Activated T-cell treated with anti-CD3 and anti-CD28 coated beads, Interleukin-2, amount 50 U/mL, for 4 hours (primary cell): Measurements from ENCODE around the gene SPTBN5. TPM values are rescaled to one million over a fixed set of nuclear protein-coding genes. Genes with fewer than 3 reads are reported as not detected.
"Not testable (repeated sequence)": the region's sequence is repeated elsewhere in the genome, so short reads cannot be mapped to it uniquely, and the experiment has no call there.

Experiments used
- ATAC-seq, 2 donors: fragments of 200-7000 bp; cut with Tn5 transposase; one replicate each; pipeline ENCODE4 v1.10.0; 2021
- DNase-seq: peaks from one replicate; pipeline ENCODE4 v3.0.0-alpha.2; 2020
- H3K27me3 Mint-ChIP-seq: one replicate; pipeline ENCODE4 v1.8.0; 2021; ENCODE audit warnings: low read depth, mixed read lengths
- H3K36me3 Mint-ChIP-seq: one replicate; pipeline ENCODE4 v1.8.0; 2022; ENCODE audit warnings: mixed read lengths; ENCODE audit not compliant: insufficient read depth
- H3K4me1 Mint-ChIP-seq: one replicate; pipeline ENCODE4 v1.8.0; 2021; ENCODE audit warnings: low read depth, mixed read lengths
- H3K4me3 Mint-ChIP-seq: one replicate; pipeline ENCODE4 v1.8.0; 2021; ENCODE audit warnings: mild to moderate bottlenecking, moderate library complexity, mixed read lengths
- H3K9me3 Mint-ChIP-seq: one replicate; pipeline ENCODE4 v1.8.0; 2021; ENCODE audit warnings: mixed read lengths
- total RNA-seq, 3 donors: library from RNA; stranded (reverse); gene quantifications; one replicate each; pipeline ENCODE4 v1.2.1, GENCODE V29; 2021

Gene SPTBN5
- total RNA-seq, 3 donors from 2014 or later, result 0.16 to 0.69 (median 0.46) TPM

GRCh38 chr15:41836713-41837454, 57.0 kb downstream of the SPTBN5 start:
- H3K27me3 Mint-ChIP-seq, result no peaks in the 10 kb centered on the region
- peaks cover 4% of the 10 kb centered on the region for H3K36me3 Mint-ChIP-seq

DNA sequence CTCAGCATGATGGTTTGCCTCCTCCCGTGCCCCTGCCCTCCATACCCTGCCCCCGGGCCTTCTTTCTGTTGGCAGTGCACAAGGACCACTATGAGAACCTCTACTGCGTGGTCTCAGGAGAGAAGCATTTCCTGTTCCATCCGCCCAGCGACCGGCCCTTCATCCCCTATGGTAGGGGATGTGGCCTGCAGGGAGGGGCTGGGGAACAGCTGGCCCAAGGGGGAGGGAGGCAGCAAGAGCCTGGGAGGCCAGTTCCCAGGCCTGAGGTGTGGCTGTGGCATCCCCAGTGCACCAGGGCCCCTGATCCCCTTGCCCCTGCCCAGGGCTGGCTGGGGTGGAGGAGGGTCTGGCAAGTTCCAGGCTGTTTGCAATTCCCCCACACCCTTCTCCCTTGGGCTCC, 57.8 kb downstream of the SPTBN5 start:
- no peak for ATAC-seq
- Mint-ChIP-seq H3K36me3 (peaks cover 4% of the 10 kb centered on the region), H3K4me3 (no peak overlapping the region), H3K4me1 (peaks cover 28% of the 10 kb centered on the region), H3K27me3 (no peaks in the 10 kb centered on the region), H3K9me3 (no peaks in the 10 kb centered on the region)
- no peak for DNase-seq

More at GRCh38 chr15:41836713-41837454, 57.0 kb downstream of the SPTBN5 start:
- ATAC-seq (no peak), DNase-seq (no peak)
- no peak overlapping the region for H3K4me3 Mint-ChIP-seq
- H3K9me3 Mint-ChIP-seq, result no peaks in the 10 kb centered on the region
- peaks cover 20% of the 10 kb centered on the region for H3K4me1 Mint-ChIP-seq

DNA sequence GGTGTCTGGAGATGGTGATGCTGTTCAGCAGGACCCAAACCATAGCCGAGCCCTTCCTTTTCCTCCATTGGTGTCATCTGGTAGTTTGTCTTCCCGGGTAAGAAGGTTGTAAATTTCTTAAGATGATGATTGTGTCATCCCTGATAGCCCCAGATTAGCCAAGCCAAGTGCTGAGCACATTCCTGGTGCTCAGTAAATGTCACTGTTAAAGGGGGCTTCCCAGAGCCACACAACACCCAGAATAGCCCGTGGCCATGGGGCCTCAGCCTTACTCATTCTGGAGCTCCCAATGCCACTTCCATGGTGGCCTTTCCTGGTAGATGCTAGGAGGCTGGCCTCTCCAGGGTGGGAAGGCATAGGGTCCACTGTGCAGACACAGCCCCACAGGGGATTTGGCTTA, 59.8 kb downstream of the SPTBN5 start:
- DNase-seq (no peak), ATAC-seq (no peak)
- Mint-ChIP-seq H3K36me3 (peaks cover 4% of the 10 kb centered on the region), H3K27me3 (no peaks in the 10 kb centered on the region), H3K9me3 (no peaks in the 10 kb centered on the region), H3K4me1 (peaks cover 38% of the 10 kb centered on the region), H3K4me3 (no peak overlapping the region)

GRCh38 chr15:41832875-41833274, 61.0 kb downstream of the SPTBN5 start:
- H3K4me3 Mint-ChIP-seq, result no peak overlapping the region
- no peaks in the 10 kb centered on the region for H3K27me3 Mint-ChIP-seq
- no peaks in the 10 kb centered on the region for H3K9me3 Mint-ChIP-seq
- peaks cover 44% of the 10 kb centered on the region for H3K4me1 Mint-ChIP-seq
- peaks cover 4% of the 10 kb centered on the region for H3K36me3 Mint-ChIP-seq
- peak; percentile 12 to 23 for ATAC-seq
- no peak for DNase-seq

GRCh38 chr15:41832208-41832607, 61.6 kb downstream of the SPTBN5 start:
- H3K4me1 Mint-ChIP-seq, result peaks cover 46% of the 10 kb centered on the region
- H3K36me3 Mint-ChIP-seq, result peaks cover 4% of the 10 kb centered on the region
- H3K27me3 Mint-ChIP-seq, result no peaks in the 10 kb centered on the region
- no peaks in the 10 kb centered on the region for H3K9me3 Mint-ChIP-seq
- no peak for DNase-seq
- no peak for ATAC-seq
- H3K4me3 Mint-ChIP-seq, result no peak overlapping the region

GRCh38 chr15:41831291-41831690, 62.6 kb downstream of the SPTBN5 start:
- not testable (repeated sequence) for H3K4me3 Mint-ChIP-seq, H3K9me3 Mint-ChIP-seq, ATAC-seq, DNase-seq, H3K36me3 Mint-ChIP-seq, H3K27me3 Mint-ChIP-seq
- peaks cover 50% of the 10 kb centered on the region for H3K4me1 Mint-ChIP-seq

DNA sequence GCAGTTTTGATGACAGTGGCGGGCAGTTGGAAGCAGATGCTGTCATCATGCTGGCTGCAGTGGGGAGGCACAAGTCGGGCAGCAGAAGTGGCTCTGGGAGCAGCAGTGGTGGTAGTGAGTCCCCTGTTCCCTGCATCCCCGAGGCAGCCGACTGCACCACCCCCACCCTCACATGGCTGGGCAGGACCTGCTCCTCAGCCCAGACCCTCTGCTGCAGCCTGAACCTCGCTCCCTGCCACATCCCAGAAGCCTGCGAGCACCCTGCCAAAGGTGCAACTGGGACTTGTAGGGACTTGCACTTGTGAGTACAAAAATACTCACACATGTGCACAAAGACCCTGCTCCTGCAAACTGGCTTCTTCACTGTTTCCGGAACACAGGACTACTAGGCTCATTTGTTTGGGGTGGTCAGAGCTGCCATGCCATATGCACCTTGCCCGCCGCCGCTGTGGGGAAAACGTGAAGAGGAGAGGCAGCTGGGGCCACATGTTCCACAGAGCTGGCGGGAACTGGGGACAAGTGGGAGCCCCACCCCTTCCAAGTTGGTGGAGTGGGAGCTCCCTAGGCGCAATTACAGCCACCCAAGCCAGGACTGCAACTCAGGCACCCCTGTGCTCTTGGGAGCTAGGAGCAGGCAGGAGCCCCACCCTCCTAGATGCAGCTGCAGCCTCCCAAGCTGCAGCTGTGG, 63.8 kb downstream of the SPTBN5 start:
- H3K4me1 Mint-ChIP-seq, result peaks cover 50% of the 10 kb centered on the region

DNA sequence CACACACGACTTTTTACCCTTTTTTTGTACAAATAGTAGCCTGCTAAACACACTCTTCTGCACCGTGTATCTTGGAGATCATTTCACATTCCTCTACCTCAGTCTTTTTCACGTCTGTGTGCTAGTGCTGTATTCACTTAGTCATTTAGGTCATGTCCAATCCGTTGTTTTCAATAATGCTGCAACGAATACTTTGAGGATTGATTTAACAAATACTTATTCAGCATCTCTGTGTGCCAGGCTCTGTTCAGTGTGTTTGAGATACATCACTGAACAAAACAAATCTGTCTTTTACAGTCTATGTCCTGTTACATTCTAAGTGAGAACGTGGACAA, 65.1 kb downstream of the SPTBN5 start:
- no peak for DNase-seq
- H3K9me3 Mint-ChIP-seq, result no peaks in the 10 kb centered on the region
- H3K36me3 Mint-ChIP-seq, result peaks cover 5% of the 10 kb centered on the region
- peak overlapping the region; percentile 91 for H3K4me3 Mint-ChIP-seq
- no peaks in the 10 kb centered on the region for H3K27me3 Mint-ChIP-seq
- peaks cover 48% of the 10 kb centered on the region for H3K4me1 Mint-ChIP-seq
- no peak for ATAC-seq

More for the DNA sequence above, 63.8 kb downstream of the SPTBN5 start:
- Mint-ChIP-seq H3K4me3 (no peak overlapping the region), H3K9me3 (no peaks in the 10 kb centered on the region), H3K27me3 (no peaks in the 10 kb centered on the region), H3K36me3 (peaks cover 4% of the 10 kb centered on the region)
- ATAC-seq, result no peak
- DNase-seq, result no peak

GRCh38 chr15:41827880-41828806, 65.7 kb downstream of the SPTBN5 start, which contains the start of gene JMJD7:
JMJD7 (plus strand) TSS chr15:41828092; CDS start chr15:41828125, 33 bp downstream.
- peaks cover 42% of the 10 kb centered on the region for H3K4me1 Mint-ChIP-seq
- H3K4me3 Mint-ChIP-seq, result peak within 1 kb of the TSS; percentile 91
- peak; percentile 98 for DNase-seq
- peak; percentile 92 to 93 for ATAC-seq
- H3K9me3 Mint-ChIP-seq, result no peaks in the 10 kb centered on the region
- peaks cover 2% of the 10 kb centered on the region for H3K36me3 Mint-ChIP-seq
- H3K27me3 Mint-ChIP-seq, result no peaks in the 10 kb centered on the region

DNA sequence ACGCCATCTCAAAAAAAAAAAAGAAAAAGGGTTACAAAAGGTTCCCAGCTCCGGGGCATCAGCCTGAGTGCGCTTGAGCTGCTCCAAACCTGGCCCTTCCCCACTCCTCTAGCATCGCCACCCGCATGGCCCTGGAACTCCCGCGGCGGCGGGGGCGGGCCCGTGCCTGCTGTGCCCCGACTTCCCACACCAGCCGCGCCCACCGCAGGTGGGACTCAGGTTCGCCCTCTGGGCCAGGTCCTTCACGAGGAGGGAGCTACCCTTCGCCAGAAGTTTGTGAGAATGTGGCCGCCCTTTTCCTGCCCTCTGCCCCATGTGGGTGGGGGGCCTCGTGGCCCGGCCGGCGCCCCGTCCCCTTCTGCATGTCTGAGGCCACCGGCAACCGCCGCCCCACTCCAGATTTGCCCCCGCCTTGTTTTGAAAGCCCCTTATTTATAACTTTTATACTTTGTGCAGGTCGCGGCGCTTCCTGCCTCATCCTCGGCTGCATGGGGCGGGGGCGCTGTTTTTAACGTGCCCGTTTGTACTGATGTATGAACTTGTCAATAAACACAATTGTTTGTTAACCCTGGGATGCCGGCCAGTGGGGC, 66.5 kb downstream of the SPTBN5 start:
- H3K4me3 Mint-ChIP-seq, result peak overlapping the region; percentile 91
- H3K4me1 Mint-ChIP-seq, result peaks cover 35% of the 10 kb centered on the region
- peak; percentile 6 to 10 for ATAC-seq
- H3K27me3 Mint-ChIP-seq, result no peaks in the 10 kb centered on the region
- peak; percentile 13 for DNase-seq
- peaks cover 2% of the 10 kb centered on the region for H3K36me3 Mint-ChIP-seq
- H3K9me3 Mint-ChIP-seq, result no peaks in the 10 kb centered on the region

DNA sequence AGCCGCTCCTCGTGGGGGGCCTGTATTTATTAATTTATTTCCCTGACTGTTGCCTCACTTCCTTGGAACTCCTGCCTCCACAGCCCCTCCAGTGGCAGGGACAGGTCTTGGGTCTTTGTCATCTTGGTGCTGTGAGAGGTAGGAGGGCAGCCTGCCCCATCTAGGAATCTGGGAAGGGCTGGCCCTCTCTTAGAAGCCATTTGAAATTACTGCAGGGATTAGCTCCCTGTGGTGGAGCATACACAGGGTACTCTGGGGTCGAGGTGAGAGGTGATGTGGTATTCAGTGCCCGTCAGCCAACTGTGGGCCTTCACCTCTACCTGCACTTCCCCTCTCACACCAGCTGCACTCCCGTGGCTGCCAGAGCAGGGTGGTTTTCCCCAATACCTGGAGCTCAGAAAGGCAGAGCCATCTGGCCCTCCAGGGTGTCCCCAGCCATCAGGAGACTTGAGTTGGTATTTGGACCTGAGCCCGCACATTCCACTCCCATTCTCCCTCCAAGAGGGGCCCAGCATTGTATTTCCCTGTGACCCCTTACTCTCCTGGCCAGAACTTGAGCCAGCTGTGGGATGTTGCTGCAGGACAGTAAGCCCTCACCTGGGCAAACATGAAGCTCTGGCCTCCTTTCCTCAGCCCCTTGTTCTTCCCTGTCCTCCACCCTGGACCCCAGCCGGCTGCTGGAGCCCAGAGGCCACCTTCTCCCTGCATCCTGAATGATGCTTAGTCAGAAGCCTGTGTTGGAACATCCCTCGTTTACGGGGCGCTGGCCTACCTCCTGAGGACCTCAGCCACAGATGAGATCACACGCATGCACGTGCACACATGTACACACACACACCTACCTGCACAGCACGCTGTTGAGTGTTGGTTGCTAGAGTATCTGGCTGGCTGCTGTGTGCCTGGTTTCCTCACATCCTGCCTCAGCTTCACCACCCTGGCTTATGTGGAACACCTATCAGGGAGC, 68.0 kb downstream of the SPTBN5 start:
- peaks cover 8% of the 10 kb centered on the region for H3K36me3 Mint-ChIP-seq
- H3K9me3 Mint-ChIP-seq, result no peaks in the 10 kb centered on the region
- no peak for ATAC-seq
- no peaks in the 10 kb centered on the region for H3K27me3 Mint-ChIP-seq
- DNase-seq, result no peak
- H3K4me1 Mint-ChIP-seq, result peaks cover 19% of the 10 kb centered on the region
- H3K4me3 Mint-ChIP-seq, result peak overlapping the region; percentile 67

DNA sequence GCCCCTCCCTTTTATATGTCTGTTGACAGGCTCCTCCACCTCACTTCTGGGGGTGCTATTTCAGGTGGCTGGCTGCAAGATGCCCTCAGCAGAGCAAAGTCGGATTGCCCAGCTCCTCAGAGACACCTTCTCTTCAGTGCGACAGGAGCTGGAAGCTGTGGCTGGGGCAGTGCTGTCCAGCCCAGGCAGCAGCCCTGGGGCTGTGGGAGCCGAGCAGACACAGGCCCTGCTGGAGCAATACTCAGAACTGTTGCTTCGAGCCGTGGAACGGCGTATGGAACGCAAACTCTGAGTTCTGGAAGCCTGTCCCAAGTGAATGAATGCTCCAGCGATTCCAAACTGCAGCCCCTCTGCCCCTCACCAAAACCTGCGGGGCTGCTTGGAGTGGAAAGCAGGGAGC, 68.7 kb downstream of the SPTBN5 start:
- ATAC-seq, result no peak
- H3K9me3 Mint-ChIP-seq, result no peaks in the 10 kb centered on the region
- DNase-seq, result no peak
- H3K36me3 Mint-ChIP-seq, result peaks cover 8% of the 10 kb centered on the region
- no peak overlapping the region for H3K4me3 Mint-ChIP-seq
- peaks cover 15% of the 10 kb centered on the region for H3K4me1 Mint-ChIP-seq
- no peaks in the 10 kb centered on the region for H3K27me3 Mint-ChIP-seq

DNA sequence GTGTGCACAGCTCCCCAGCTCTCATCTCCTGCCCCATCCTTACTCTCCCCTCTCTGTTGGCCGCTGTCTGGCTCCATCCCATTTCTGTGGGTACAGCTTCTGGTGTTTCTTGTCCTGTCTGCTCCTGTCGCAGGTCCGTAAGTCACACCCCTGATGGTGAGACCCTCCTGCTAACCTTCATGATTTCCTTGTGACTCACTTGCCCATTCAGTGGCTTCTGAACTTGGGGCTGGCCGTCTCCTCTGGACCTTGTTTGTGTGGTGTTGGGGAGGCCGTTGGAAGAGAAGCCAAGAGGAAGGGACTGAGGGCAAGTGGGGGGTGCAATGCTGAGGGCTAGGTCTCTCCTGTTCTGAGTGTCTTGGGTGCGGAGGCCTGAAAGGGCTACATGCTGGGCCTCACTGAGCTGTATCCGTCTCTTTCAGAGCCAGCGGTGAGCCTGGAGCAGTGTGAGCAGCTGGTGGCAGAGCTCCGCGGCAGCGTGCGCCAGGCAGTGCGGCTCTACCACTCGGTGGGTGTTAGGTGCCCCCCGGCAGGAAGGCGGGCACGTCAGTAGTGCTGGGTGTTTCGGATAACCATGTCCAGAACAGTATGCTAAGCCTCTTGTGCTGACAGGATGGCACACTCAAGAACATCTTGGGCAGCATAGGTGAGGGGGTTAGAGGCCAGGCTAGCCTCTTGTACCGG, 69.6 kb downstream of the SPTBN5 start:
- Mint-ChIP-seq H3K27me3 (no peaks in the 10 kb centered on the region), H3K4me3 (no peak overlapping the region), H3K36me3 (peaks cover 12% of the 10 kb centered on the region), H3K9me3 (no peaks in the 10 kb centered on the region), H3K4me1 (peaks cover 12% of the 10 kb centered on the region)
- DNase-seq (no peak), ATAC-seq (no peak)
